Stimulated activated CD8-positive, alpha-beta memory T cell treated with anti-CD3 and anti-CD28 coated beads, Interleukin-4, amount 100 ng/mL, for 1 hour (primary cell): ENCODE data around the gene CPNE1.

ENCODE experiments used
- DNase-seq, 2 donors: peaks; one replicate each; pipeline ENCODE4 v3.0.0-alpha.2; 2020; ENCODE audit warnings: low read depth in 2 of 2, low spot score in 1 of 2

Gene CPNE1

GRCh38 chr20:35654415-35654814, 10.3 kb downstream of the CPNE1 start:
- DNase-seq, result no peak

- no peak for DNase-seq
These were observed 10.8 kb downstream of the CPNE1 start for GRCh38 chr20:35653893-35654292.

- no peak for DNase-seq
These were observed 11.3 kb downstream of the CPNE1 start for GRCh38 chr20:35653430-35653734.

GRCh38 chr20:35652641-35653429, 11.9 kb downstream of the CPNE1 start:
- DNase-seq, result no peak

- DNase-seq, result no peak
These were observed 12.7 kb downstream of the CPNE1 start for GRCh38 chr20:35651958-35652357.

- DNase-seq, result no peak
These were observed 14.1 kb downstream of the CPNE1 start for GRCh38 chr20:35650632-35651031.

- DNase-seq, result no peak
These were observed 15.9 kb downstream of the CPNE1 start for GRCh38 chr20:35648836-35649235.

GRCh38 chr20:35644806-35645205, 19.9 kb downstream of the CPNE1 start:
- no peak for DNase-seq

GRCh38 chr20:35643045-35643444, 21.7 kb downstream of the CPNE1 start:
- DNase-seq, result no peak

- no peak for DNase-seq
These were observed 23.0 kb downstream of the CPNE1 start for GRCh38 chr20:35641743-35642142.

GRCh38 chr20:35640724-35641123, 24.0 kb downstream of the CPNE1 start:
- no peak for DNase-seq

- DNase-seq, result no peak
These were observed 25.9 kb downstream of the CPNE1 start for GRCh38 chr20:35638751-35639150.

GRCh38 chr20:35637276-35637675, 27.4 kb downstream of the CPNE1 start:
- DNase-seq, result no peak

GRCh38 chr20:35636095-35636494, 28.6 kb downstream of the CPNE1 start:
- no peak for DNase-seq

- no peak for DNase-seq
These were observed 29.0 kb downstream of the CPNE1 start for GRCh38 chr20:35635652-35636051.

- no peak for DNase-seq
These were observed 32.1 kb downstream of the CPNE1 start for GRCh38 chr20:35632539-35633115.

- no peak for DNase-seq
These were observed 34.1 kb downstream of the CPNE1 start for GRCh38 chr20:35630636-35631035.

- no peak for DNase-seq
These were observed 35.1 kb downstream of the CPNE1 start for GRCh38 chr20:35629427-35630145.

- DNase-seq, result no peak
These were observed 37.6 kb downstream of the CPNE1 start for GRCh38 chr20:35627121-35627520.

- no peak for DNase-seq
These were observed 38.2 kb downstream of the CPNE1 start for GRCh38 chr20:35626386-35627001.

- no peak for DNase-seq
These were observed 38.9 kb downstream of the CPNE1 start for GRCh38 chr20:35625584-35626385.
